ENCODE data around the gene MAGI3. TPM values are rescaled to one million over a fixed set of nuclear protein-coding genes. Genes with fewer than 3 reads are reported as not detected.
"Not testable (repeated sequence)": the region's sequence is repeated elsewhere in the genome, so short reads cannot be mapped to it uniquely, and the experiment has no call there.

The MAGI3 gene
- total RNA-seq, 1 donor from 2014 or later, result 18.6 TPM

GRCh38 chr1:113692342-113692741, 302.0 kb downstream of the MAGI3 start:
- DNase-seq (ENCODE audit: low spot score), result no peak

- DNase-seq (ENCODE audit: low spot score), result no peak
These were observed 302.6 kb downstream of the MAGI3 start for GRCh38 chr1:113692824-113693431.

- no peak for DNase-seq (ENCODE audit: low spot score)
These were observed 304.6 kb downstream of the MAGI3 start for GRCh38 chr1:113694910-113695309.

GRCh38 chr1:113701429-113701828, 311.1 kb downstream of the MAGI3 start:
- DNase-seq (ENCODE audit: low spot score), result no peak

GRCh38 chr1:113714606-113715269, 324.4 kb downstream of the MAGI3 start:
- no peak for DNase-seq (ENCODE audit: low spot score)

GRCh38 chr1:113717506-113717905, 327.2 kb downstream of the MAGI3 start:
- not testable (repeated sequence) for DNase-seq (ENCODE audit: low spot score)

- DNase-seq (ENCODE audit: low spot score), result not testable (repeated sequence)
These were observed 328.3 kb downstream of the MAGI3 start for GRCh38 chr1:113718621-113719020.

- DNase-seq (ENCODE audit: low spot score), result no peak
These were observed 330.7 kb downstream of the MAGI3 start for GRCh38 chr1:113721010-113721409.

GRCh38 chr1:113732802-113733201, 342.5 kb downstream of the MAGI3 start:
- no peak for DNase-seq (ENCODE audit: low spot score)

- no peak for DNase-seq (ENCODE audit: low spot score)
These were observed 344.2 kb downstream of the MAGI3 start for GRCh38 chr1:113734357-113735055.
